Omental fat pad (tissue), 4 donors: ENCODE measurements around the gene CYP21A2. TPM values are rescaled to one million over a fixed set of nuclear protein-coding genes. Genes with fewer than 3 reads are reported as not detected.
"Not testable (repeated sequence)": the region's sequence is repeated elsewhere in the genome, so short reads cannot be mapped to it uniquely, and the experiment has no call there.

ENCODE experiments used
- ATAC-seq: fragments of 150-250 bp; one replicate; pipeline ENCODE4 v1.9.1; 2016; ENCODE audit warnings: mild to moderate bottlenecking, moderate library complexity; ENCODE audit not compliant: low FRiP score
- DNase-seq: peaks from one replicate; pipeline ENCODE4 v3.0.0-alpha.2; 2019; ENCODE audit warnings: low spot score
- total RNA-seq, 4 donors: library from RNA; depleted of rRNA; stranded (reverse); fragments of >200 nt; gene quantifications; one replicate each; pipeline ENCODE4 v1.1.0, GENCODE V29; 2016

CYP21A2 gene
- 1 to 10 TPM in 3 of 4 donors, under 1 TPM in 1; 0.63 to 5.7 (median 2.8) TPM for total RNA-seq

DNA sequence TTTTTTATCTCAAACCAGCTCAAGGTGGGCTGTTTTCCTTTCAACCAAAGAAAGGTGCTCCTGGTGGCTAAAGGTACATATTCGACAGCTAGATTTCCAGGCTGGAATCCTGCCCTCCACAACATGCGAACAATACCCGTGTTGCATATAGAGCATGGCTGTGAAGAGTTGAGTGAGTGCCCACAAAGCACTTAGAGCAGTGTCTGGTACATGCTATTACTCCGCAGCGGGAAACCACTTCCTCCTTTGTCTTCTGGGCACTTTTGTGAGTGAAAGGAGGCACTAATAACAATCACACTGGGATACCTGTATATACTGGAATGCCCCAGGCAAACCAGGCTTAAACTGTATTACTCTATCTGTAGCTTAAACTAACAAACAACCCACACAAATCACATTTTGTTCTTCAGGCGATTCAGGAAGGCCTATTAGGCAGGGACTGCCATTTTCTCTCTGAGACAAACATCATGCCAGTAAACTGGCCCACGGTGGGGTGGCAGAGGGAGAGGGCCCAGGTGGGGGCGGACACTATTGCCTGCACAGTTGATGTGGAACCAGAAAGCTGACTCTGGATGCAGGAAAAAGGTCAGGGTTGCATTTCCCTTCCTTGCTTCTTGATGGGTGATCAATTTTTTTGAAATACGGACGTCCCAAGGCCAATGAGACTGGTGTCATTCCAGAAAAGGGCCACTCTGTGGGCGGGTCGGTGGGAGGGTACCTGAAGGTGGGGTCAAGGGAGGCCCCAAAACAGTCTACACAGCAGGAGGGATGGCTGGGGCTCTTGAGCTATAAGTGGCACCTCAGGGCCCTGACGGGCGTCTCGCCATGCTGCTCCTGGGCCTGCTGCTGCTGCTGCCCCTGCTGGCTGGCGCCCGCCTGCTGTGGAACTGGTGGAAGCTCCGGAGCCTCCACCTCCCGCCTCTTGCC lies at the start of gene CYP21A2:
Gene CYP21A2, plus strand, starts transcription at position 818 of the 927 bp plus-strand sequence. Its CDS starts 8 bp downstream, at position 826.
- not testable (repeated sequence) for DNase-seq, ATAC-seq

DNA sequence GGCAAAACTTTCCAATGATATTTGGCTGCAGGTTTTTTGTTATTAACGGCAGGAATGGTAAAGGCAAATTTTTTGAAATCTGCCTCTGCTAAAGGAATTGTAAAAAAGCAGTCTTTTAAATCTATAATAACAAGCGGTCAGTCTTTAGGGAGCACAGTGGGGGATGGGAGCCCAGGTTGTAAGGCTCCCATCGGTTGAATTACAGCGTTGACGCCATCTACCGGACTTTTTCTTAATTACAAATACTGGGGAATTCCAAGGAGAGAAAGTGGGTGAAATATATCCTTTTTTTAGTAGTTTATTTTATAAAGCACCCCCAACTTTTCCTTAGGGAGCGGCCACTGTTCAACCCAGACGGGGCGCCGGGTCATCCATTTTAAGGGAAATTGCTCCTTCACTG lies 48.9 kb upstream of the CYP21A2 start:
- DNase-seq, ATAC-seq: not testable (repeated sequence)

DNA sequence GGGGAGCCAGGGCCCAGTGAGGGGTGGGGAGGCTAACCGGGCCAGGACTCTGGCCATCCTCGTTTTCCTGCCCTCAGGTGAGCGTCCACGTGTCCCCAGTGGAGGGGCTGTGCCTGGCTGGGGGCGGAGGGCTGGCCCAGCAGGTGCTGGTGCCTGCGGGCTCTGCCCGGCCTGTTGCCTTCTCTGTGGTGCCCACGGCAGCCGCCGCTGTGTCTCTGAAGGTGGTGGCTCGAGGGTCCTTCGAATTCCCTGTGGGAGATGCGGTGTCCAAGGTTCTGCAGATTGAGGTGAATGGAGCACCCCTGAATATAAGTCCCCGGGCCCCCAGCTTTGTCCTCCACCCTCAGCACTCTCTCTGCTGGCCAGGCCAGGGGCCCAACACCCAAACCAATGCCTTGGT lies 43.8 kb upstream of the CYP21A2 start:
- not testable (repeated sequence) for ATAC-seq, DNase-seq

DNA sequence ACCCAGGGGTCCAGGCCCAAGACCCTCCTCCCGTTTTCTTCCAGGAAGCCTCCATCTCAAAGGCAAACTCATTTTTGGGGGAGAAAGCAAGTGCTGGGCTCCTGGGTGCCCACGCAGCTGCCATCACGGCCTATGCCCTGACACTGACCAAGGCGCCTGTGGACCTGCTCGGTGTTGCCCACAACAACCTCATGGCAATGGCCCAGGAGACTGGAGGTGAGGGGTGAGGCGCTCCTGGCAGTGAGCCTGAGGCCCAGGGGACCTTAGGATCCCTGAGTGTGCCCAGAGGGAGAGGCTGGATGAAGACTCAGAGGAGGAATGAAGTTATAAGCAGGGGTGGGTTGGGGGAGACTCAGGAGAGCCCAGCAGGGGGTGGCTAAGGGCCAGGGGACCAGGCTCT lies 41.8 kb upstream of the CYP21A2 start:
- not testable (repeated sequence) for ATAC-seq, DNase-seq

DNA sequence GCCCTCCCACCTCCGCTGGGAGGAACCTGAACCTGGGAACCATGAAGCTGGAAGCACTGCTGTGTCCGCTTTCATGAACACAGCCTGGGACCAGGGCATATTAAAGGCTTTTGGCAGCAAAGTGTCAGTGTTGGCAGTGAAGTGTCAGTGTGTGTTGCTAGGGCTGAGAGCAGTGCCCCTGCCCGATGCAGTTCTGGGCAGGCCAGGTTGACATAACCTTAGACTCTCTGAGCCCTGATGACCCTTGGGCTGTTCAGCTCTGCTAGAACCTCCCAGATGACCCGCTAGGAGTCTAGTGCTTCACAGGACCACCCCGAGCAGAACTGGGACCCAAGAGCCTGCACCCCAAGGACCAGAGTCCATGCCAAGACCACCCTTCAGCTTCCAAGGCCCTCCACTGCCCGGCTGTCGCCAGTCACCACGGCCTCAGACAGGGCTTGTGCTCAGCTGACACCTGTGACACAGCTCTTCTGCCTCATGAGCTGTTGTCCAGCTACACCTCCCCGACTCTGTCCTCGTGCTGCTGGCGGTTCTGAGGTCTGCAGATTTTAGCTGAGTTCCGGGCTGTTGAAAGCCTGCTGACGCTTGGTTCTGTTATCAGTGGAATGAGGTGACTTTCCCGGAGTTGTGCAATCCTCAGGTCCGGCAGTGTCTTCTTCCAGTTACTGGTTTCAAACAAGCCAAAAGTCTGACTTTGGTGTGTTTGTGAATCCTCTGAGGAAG lies 35.5 kb upstream of the CYP21A2 start:
- DNase-seq, result not testable (repeated sequence)
- peak; percentile 71 for ATAC-seq

DNA sequence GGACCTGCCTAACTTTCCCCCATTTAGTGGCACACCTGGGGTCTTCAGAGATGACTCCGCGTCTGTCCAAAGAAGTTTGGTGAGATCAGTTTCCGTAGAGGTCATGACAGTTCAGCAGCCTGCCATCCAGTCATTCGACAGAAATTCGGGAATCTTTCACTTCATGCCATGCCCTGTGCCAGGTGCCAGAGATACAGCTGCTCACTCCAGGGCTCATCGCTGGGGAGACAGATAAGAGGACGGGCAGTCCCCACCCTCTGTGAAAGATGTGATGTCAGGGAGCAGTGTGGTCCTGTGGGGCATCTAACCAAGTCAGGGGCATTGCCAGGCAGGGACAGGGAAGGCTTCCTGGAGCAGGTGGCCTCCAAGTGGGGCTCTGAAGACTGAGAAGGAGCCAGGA lies 34.9 kb upstream of the CYP21A2 start:
- ATAC-seq, result peak; percentile 55
- DNase-seq, result not testable (repeated sequence)

DNA sequence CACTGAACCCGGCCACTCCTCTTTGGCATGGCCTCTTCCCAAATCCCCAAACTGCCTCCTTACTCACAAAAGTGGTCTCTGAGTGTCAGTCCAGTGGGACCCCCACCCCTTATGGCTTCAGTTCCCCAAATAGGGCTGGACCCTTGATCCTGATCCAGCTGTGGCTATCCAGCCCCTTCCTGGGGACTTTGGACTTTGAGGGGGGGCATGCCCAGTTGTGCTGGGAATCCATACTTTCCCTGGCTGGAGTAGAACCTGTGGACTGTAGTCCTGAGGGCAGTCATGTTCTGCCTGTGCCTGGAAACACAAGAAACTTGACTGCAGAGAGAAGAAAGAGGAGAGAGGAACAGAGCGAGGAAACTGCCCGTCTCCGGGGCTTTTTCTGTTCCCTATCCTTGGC lies 33.8 kb upstream of the CYP21A2 start:
- not testable (repeated sequence) for DNase-seq, ATAC-seq

DNA sequence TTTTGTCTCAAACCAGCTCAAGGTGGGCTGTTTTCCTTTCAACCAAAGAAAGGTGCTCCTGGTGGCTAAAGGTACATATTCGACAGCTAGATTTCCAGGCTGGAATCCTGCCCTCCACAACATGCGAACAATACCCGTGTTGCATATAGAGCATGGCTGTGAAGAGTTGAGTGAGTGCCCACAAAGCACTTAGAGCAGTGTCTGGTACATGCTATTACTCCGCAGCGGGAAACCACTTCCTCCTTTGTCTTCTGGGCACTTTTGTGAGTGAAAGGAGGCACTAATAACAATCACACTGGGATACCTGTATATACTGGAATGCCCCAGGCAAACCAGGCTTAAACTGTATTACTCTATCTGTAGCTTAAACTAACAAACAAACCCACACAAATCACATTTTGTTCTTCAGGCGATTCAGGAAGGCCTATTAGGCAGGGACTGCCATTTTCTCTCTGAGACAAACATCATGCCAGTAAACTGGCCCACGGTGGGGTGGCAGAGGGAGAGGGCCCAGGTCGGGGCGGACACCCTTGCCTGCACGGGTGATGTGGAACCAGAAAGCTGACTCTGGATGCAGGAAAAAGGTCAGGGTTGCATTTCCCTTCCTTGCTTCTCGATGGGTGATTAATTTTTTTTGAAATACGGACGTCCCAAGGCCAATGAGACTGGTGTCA lies 33.2 kb upstream of the CYP21A2 start:
- DNase-seq, ATAC-seq: not testable (repeated sequence)

DNA sequence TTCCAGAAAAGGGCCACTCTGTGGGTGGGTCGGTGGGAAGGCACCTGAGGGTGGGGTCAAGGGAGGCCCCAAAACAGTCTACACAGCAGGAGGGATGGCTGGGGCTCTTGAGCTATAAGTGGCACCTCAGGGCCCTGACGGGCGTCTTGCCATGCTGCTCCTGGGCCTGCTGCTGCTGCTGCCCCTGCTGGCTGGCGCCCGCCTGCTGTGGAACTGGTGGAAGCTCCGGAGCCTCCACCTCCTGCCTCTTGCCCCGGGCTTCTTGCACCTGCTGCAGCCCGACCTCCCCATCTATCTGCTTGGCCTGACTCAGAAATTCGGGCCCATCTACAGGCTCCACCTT lies 32.7 kb upstream of the CYP21A2 start:
- not testable (repeated sequence) for DNase-seq, ATAC-seq

DNA sequence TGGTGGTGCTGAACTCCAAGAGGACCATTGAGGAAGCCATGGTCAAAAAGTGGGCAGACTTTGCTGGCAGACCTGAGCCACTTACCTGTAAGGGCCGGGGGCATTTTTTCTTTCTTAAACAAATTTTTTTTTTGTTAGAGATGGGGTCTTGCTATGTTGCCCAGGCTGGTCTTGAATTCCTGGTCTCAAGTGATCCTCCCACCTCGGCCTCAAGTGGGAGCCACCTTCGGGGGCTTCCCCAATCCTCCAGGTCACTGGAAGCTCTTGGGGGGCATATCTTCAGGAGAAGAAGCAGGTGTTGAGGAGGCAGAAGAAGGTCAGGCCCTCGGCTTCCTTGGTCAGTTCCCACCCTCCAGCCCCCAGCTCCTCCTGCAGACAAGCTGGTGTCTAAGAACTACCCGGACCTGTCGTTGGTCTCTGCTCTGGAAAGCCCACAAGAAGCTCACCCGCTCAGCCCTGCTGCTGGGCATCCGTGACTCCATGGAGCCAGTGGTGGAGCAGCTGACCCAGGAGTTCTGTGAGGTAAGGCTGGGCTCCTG lies 32.2 kb upstream of the CYP21A2 start:
- not testable (repeated sequence) for DNase-seq, ATAC-seq

DNA sequence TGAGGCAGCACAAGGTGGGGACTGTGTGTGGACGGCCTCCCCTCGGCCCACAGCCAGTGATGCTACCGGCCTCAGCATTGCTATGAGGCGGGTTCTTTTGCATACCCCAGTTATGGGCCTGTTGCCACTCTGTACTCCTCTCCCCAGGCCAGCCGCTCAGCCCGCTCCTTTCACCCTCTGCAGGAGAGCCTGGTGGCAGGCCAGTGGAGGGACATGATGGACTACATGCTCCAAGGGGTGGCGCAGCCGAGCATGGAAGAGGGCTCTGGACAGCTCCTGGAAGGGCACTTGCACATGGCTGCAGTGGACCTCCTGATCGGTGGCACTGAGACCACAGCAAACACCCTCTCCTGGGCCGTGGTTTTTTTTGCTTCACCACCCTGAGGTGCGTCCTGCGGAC lies 31.1 kb upstream of the CYP21A2 start:
- DNase-seq, ATAC-seq: not testable (repeated sequence)

DNA sequence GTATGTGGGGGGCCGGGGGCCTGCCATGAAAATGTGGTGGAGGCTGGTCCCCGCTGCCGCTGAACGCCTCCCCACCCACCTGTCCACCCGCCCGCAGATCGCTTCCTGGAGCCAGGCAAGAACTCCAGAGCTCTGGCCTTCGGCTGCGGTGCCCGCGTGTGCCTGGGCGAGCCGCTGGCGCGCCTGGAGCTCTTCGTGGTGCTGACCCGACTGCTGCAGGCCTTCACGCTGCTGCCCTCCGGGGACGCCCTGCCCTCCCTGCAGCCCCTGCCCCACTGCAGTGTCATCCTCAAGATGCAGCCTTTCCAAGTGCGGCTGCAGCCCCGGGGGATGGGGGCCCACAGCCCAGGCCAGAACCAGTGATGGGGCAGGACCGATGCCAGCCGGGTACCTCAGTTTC lies 30.2 kb upstream of the CYP21A2 start:
- not testable (repeated sequence) for ATAC-seq, DNase-seq

DNA sequence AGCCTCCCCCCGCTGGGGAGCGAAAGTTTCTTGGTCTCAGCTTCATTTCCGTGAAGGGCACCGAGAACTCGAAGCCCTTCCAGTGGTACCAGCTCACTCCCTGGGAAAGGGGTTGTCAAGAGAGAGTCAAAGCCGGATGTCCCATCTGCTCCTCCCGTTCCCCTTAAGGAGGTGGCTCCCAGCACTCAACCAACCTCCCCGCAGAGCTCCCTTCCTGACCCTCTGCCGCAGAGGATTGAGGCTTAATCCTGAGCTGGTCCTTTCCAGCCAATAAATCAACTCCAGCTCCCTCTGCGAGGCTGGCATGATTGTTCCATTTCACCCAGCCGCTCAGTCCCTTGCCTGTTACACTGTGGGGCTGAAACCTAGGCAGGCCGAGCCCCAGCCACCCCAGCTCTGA lies 29.6 kb upstream of the CYP21A2 start:
- ATAC-seq, DNase-seq: not testable (repeated sequence)

DNA sequence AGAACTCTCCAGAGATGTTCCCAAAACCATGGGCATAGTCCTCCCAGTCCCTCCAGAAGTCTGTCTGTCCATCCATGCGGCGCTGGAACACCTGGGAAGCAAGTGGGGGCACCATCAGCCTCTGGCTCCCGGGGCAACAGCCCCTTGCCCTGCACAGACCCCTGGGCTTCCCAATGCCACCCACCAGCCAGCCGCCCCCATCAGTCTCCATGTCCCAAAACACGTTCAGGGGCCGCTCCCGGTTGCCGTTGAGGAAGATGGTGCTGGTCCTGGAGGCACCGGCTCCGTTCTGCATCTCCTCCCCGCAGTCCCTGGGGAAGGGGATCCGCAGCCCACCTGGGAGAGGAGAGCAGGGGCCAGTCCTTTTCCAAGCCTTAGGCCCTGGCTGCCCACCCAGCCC lies 28.7 kb upstream of the CYP21A2 start:
- not testable (repeated sequence) for ATAC-seq, DNase-seq

DNA sequence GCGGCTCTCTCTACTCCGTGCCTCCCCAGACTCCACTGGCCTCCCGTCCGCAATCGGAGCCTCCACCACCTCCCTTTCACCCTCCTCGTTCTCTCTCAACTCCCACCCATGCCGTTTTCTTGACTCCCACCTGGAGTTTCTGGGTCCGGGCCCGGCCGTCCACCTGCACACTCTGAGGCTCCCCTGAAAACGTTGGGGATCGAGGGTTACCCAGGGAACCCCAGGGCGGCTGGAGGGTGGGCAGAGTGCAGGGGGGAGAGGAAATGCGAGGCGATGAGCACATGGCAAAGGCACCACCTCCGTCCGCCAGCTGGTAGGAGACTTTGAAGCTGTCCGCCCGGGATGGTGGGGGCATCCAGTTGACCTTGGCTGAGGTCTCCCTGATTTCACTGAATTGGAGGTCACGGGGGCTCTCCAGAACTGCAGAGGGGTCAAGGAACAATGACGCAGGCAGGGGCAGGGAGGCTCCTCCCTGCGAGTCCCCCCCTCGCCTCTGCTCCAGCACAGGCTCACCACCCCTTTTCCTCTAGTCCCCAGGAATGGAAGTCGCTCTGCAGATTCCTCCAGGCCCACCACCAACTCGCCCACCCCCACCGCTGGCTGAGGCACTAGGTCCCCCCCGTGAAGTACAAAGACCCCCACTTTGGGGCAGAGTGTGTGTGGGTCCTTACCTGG lies 27.2 kb upstream of the CYP21A2 start:
- not testable (repeated sequence) for DNase-seq, ATAC-seq

DNA sequence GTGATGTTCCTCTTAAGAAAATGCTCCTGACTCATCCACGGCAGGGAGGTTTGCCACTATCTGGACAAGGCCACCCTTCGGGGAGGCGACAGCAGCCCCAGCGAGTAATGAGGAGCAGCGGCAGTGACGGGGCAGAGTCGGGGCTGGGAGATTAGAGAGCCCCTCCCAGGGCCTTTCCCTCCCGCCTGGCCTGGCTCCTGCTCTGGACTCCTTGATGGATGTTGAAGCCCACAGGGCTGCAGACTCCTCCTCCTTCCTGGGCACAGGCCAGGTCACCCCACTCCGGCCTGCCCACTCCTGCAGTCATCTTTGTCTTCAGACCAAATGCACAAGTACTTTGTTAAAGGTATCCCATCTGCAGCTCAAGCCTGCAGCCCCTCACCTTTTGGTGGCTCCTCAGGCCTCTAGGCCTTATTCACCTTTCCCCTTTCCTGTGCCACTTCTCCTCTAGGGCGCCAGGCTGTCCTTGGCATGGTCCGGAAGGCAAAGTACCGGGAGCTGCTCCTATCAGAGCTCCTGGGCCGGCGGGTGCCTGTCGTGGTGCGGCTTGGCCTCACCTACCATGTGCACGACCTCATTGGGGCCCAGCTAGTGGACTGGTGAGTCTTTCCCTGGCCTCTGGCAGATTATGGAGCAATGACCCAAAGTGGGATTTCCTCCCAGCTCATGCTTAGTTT lies 25.1 kb upstream of the CYP21A2 start:
- DNase-seq, result peak; percentile 22
- peak; percentile 38 for ATAC-seq

DNA sequence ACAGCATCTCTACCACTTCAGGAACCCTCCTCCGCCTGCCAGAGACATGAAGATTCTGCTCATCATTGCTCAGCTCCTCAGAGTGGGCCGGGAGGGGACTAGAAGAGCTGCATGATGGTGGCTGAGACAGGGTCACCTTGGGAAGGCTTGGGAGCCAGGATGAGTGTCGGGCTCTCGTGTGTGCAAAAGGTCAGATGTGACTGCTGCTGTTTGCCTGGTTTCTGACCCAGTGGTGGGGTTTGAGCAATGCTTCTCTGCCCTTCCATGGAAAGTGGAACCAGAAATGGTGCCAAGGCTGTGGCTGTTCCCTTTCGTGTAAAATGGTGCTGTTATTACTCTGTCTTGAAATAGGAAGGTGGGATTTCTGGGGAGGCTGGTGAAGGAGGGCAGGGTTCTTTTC lies 24.5 kb upstream of the CYP21A2 start:
- not testable (repeated sequence) for DNase-seq, ATAC-seq

DNA sequence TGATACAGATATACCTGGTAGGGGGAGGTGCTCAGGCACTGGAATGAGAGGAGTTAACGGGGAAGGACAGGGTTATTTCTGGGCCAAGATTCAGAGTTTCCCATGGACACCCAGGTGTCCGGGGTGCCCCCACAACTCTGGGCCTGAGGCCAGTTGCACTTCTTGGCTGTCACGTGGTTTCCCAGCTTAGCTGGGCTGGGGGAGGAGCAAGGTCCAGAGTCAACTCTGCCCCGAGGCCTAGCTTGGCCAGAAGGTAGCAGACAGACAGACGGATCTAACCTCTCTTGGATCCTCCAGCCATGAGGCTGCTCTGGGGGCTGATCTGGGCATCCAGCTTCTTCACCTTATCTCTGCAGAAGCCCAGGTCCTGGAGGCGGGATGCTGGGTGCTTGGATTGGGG lies 23.7 kb upstream of the CYP21A2 start, which contains the start of gene C4B:
Gene C4B, plus strand, starts transcription at position 249 of the 400 bp plus-strand sequence. Its CDS starts 51 bp downstream, at position 300.
- peak; percentile 38 for ATAC-seq
- DNase-seq, result not testable (repeated sequence)
